Stimulated activated CD8-positive, alpha-beta memory T cell treated with anti-CD3 and anti-CD28 coated beads, Interleukin-4, amount 100 ng/mL, for 48 hours (primary cell): Measurements from ENCODE around the gene SLC12A7.

Experiments
- DNase-seq: peaks from one replicate; pipeline ENCODE4 v3.0.0-alpha.2; 2020

Gene SLC12A7

GRCh38 chr5:1124205-1125029 lies 12.6 kb upstream of the SLC12A7 start:
- no peak for DNase-seq

GRCh38 chr5:1123418-1124147 lies 11.7 kb upstream of the SLC12A7 start:
- DNase-seq, result no peak

GRCh38 chr5:1122511-1123294 lies 10.8 kb upstream of the SLC12A7 start:
- no peak for DNase-seq

GRCh38 chr5:1121891-1122290 lies 10.0 kb upstream of the SLC12A7 start:
- DNase-seq, result no peak

- DNase-seq, result no peak
Measured at GRCh38 chr5:1121044-1121443, 9.2 kb upstream of the SLC12A7 start.

GRCh38 chr5:1120236-1120999 lies 8.6 kb upstream of the SLC12A7 start:
- DNase-seq, result no peak

- DNase-seq, result no peak
Measured at GRCh38 chr5:1119312-1119831, 7.5 kb upstream of the SLC12A7 start.

GRCh38 chr5:1118738-1119137 lies 6.9 kb upstream of the SLC12A7 start:
- DNase-seq, result no peak

GRCh38 chr5:1118231-1118698 lies 6.4 kb upstream of the SLC12A7 start:
- DNase-seq, result no peak

- no peak for DNase-seq
Measured at GRCh38 chr5:1116977-1117376, 5.1 kb upstream of the SLC12A7 start.

- no peak for DNase-seq
Measured at GRCh38 chr5:1116109-1116740, 4.4 kb upstream of the SLC12A7 start.

- DNase-seq, result no peak
Measured at GRCh38 chr5:1115123-1115815, 3.4 kb upstream of the SLC12A7 start.

GRCh38 chr5:1113805-1114586 lies 2.1 kb upstream of the SLC12A7 start:
- DNase-seq, result no peak

GRCh38 chr5:1113332-1113690 lies 1.4 kb upstream of the SLC12A7 start:
- DNase-seq, result no peak

GRCh38 chr5:1112596-1113331 lies 901 bp upstream of the SLC12A7 start:
- DNase-seq, result no peak

- no peak for DNase-seq
Measured at GRCh38 chr5:1111241-1111726, 579 bp downstream of the SLC12A7 start.

GRCh38 chr5:1110307-1111240 lies 1.3 kb downstream of the SLC12A7 start:
- DNase-seq, result no peak
